Measurements from ENCODE around the gene ESD. TPM values are rescaled to one million over a fixed set of nuclear protein-coding genes. Genes with fewer than 3 reads are reported as not detected.
"Not testable (repeated sequence)": the region's sequence is repeated elsewhere in the genome, so short reads cannot be mapped to it uniquely, and the experiment has no call there.

Gene ESD
- total RNA-seq, 1 experiment from 2014 or later = 73.2 TPM

GRCh38 chr13:46773541-46773940 is 23.4 kb downstream of the ESD start:
- POLR2A ChIA-PET (ENCODE audit: unreplicated experiment) = no interaction called here
- TF ChIP-seq EZH2 (IDR thresholded peaks at IDR 0.05; ENCODE audit: low read length, unreplicated experiment) (no peak), CTCF (conservative IDR thresholded peaks at IDR 0.05; ENCODE audit: low read depth, low read length) (no peak), EZH2phosphoT487 (IDR thresholded peaks at IDR 0.05; ENCODE audit: borderline replicate concordance, low read length) (no peak)
- BruUV-seq (replicated peaks) = no TSS peak

DNA sequence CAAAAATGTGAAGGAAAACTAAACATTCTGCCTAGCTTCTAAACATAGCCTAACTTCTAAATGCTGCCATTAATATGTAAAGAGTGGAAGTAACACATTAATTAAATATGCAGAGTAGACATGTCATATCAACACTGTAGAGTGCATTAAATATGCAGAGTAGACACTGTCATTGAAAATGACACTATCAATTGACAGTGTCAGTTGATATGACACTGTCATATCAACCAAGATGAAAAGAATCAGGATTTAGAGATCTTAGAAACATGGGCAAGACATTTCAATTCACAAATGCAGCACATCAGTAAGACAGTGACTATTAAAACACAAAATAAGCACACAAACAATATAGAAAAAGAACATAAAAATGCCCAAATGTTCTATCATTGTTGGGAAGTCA is 25.3 kb downstream of the ESD start:
- DNase-seq = no peak
- no peak for ATAC-seq
- CTCF ChIA-PET = no interaction called here
- no peaks in the 10 kb centered on the region for H3F3A ChIP-seq (ENCODE audit: low read length, unreplicated experiment)
- H4K20me1 ChIP-seq (ENCODE audit: low read length) = no peaks in the 10 kb centered on the region
- POLR2A ChIA-PET (ENCODE audit: unreplicated experiment) = no interaction called here
- no peaks in the 10 kb centered on the region for H3K9me3 ChIP-seq (ENCODE audit: low read length)
- H3K4me2 ChIP-seq (ENCODE audit: low read length) = no peak overlapping the region
- no peaks in the 10 kb centered on the region for H3K27me3 ChIP-seq (ENCODE audit: low read length)
- no peaks in the 10 kb centered on the region for H3K9me2 ChIP-seq (replicated peaks; ENCODE audit: low read length)
- no TSS peak for BruUV-seq (replicated peaks)
- intact Hi-C loops (cut with micrococcal nuclease) = no loop called here
- H2AFZ ChIP-seq (ENCODE audit: low read length) = no peak overlapping the region
- H3K4me1 ChIP-seq (ENCODE audit: insufficient read depth, low read length) = no peaks in the 10 kb centered on the region
- H3K79me2 ChIP-seq (ENCODE audit: low read length) = no peaks in the 10 kb centered on the region
- no peak overlapping the region for H3K27ac ChIP-seq (ENCODE audit: low read length)
- H3K9ac ChIP-seq (ENCODE audit: low read length) = no peak overlapping the region
- TF ChIP-seq EZH2phosphoT487 (IDR thresholded peaks at IDR 0.05; ENCODE audit: borderline replicate concordance, low read length) = no peak
- TF ChIP-seq CTCF (conservative IDR thresholded peaks at IDR 0.05; ENCODE audit: low read depth, low read length) = no peak
- TF ChIP-seq EZH2 (IDR thresholded peaks at IDR 0.05; ENCODE audit: low read length, unreplicated experiment) = no peak
- H3K4me3 ChIP-seq (ENCODE audit: low read length) = no peak overlapping the region
- H3K36me3 ChIP-seq (ENCODE audit: low read depth, low read length) = peaks cover 31% of the 10 kb centered on the region; the same call in 1 of the 2 replicates

More at GRCh38 chr13:46773541-46773940, 23.4 kb downstream of the ESD start:
- Histone ChIP-seq H3K9ac (ENCODE audit: low read length) (no peak overlapping the region), H4K20me1 (ENCODE audit: low read length) (no peaks in the 10 kb centered on the region), H3K9me2 (replicated peaks; ENCODE audit: low read length) (no peaks in the 10 kb centered on the region), H2AFZ (ENCODE audit: low read length) (no peak overlapping the region), H3K4me3 (ENCODE audit: low read length) (no peak overlapping the region), H3K27me3 (ENCODE audit: low read length) (no peaks in the 10 kb centered on the region), H3K79me2 (ENCODE audit: low read length) (no peaks in the 10 kb centered on the region), H3K4me1 (ENCODE audit: insufficient read depth, low read length) (peaks cover 9% of the 10 kb centered on the region), H3F3A (ENCODE audit: low read length, unreplicated experiment) (no peaks in the 10 kb centered on the region), H3K27ac (ENCODE audit: low read length) (no peak overlapping the region), H3K36me3 (ENCODE audit: low read depth, low read length) (peaks cover 36% of the 10 kb centered on the region), H3K9me3 (ENCODE audit: low read length) (no peaks in the 10 kb centered on the region), H3K4me2 (ENCODE audit: low read length) (no peak overlapping the region)
- no peak for DNase-seq
- no peak for ATAC-seq
- CTCF ChIA-PET = no interaction called here
- intact Hi-C loops (cut with micrococcal nuclease) = no loop called here

- H3K9me3 ChIP-seq (ENCODE audit: low read length); H3K9ac ChIP-seq (ENCODE audit: low read length); H3K9me2 ChIP-seq (replicated peaks; ENCODE audit: low read length); H2AFZ ChIP-seq (ENCODE audit: low read length); H3F3A ChIP-seq (ENCODE audit: low read length, unreplicated experiment); H3K4me2 ChIP-seq (ENCODE audit: low read length); H4K20me1 ChIP-seq (ENCODE audit: low read length); H3K4me1 ChIP-seq (ENCODE audit: insufficient read depth, low read length); H3K27me3 ChIP-seq (ENCODE audit: low read length); H3K27ac ChIP-seq (ENCODE audit: low read length); ATAC-seq; CTCF ChIA-PET; POLR2A ChIA-PET (ENCODE audit: unreplicated experiment); H3K79me2 ChIP-seq (ENCODE audit: low read length); H3K4me3 ChIP-seq (ENCODE audit: low read length); BruUV-seq (replicated peaks); DNase-seq: not testable (repeated sequence)
- H3K36me3 ChIP-seq (ENCODE audit: low read depth, low read length) = peaks cover 20% of the 10 kb centered on the region; the same call in 1 of the 2 replicates
- intact Hi-C loops (cut with micrococcal nuclease) = loop anchor here (10.0 kb wide), 1 partner anchor 1005 kb away; no protein-coding TSS in a partner anchor
These were observed 27.0 kb downstream of the ESD start for GRCh38 chr13:46769925-46770324.
